NCI-H1694 (cell line): Measurements from ENCODE around the gene KCNJ12.

Experiments
- DNase-seq: peaks from one replicate; lab custom pipeline; 2025; lab: John Stamatoyannopoulos, UW

KCNJ12 gene

DNA sequence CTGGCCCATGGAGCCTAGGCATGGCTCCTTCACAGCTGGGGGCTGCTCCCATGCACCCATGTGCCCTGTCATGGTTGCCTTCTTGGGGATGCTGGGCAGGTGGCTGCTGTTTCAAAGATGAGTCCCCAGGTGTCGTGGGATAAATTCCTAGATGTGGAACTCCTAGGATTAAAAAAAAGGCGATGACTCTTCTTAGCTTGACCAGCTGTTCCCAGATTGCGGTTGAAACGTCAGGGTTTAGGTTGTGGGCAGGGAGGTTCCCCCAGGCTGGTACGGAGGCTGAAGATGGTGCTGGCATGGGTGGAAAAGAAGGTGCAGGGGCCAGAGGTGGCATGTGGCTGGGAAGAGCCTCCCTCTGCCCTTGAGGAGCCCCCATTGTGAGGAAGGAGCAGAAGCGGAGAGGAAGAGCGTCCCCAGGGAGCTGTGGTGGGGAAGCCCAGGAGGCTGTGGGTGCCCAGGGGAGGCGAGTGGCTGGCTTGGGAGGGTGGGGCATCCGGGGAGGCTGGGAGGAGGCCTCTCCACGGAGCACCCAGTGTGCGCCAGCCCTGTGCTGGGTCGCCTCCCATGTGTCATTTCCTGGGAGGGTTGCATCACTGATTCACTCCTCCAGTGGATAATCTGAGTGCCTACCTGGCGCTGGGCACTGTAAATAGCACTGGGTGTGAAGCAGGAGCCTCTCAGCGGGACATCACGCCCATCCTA, 7.5 kb upstream of the KCNJ12 start:
- no peak for DNase-seq

- DNase-seq, result no peak
These were observed 6.8 kb upstream of the KCNJ12 start for GRCh38 chr17:21369395-21369794.

DNA sequence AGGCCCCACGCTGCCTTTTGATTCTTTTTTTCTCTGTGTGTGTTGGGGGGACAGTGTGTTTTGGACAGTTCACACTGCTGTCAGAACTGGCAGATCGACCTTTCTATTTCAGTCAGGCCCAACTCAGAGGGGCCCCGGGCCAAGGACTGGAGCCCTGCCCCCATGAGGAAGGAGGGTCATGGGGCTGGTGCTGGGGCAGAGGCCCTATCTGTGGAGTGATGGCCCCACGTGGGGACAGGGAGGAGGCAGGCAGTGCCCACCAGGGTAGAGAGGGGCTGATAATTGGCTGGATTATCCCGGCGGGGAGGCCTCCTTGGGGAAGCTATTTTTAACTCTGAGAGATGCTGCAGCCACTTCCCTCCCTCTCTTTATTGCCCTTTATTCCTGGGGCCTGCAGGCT, 5.7 kb upstream of the KCNJ12 start:
- no peak for DNase-seq

GRCh38 chr17:21371511-21372081, 4.6 kb upstream of the KCNJ12 start:
- DNase-seq, result no peak

DNA sequence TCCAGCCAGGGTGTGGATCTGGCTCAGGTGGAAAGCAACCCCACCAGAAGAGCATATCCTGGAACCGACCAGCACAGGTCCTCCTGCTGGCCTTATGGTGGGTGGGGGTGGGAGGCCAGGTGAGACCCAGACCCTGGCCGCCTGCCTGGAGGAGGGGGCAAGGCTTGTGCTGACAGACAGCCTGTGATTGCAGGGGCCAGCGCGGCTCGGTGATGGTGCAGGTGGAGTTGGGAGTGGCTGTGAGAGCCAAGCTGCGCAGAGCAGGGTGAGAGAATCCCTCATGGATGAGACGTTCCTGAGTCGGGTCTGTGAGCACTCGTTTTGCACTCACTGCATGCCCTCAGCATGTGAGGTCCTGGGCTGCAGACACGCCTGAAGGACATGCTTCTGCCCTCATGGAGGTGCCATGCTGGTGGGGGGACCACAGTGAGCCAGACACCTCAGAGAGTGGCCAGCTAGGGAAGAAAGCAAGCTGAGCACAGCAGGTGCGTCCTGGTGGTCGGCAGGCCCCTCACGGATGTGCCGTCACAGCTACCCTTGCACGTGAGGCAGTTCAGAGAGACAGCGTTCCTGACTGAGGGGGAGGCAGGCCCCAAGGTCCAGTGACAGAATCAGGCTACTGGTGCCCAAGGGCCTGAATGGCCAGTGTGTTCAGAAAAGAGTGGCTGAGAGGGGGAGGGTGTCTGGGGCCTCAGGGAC, 3.8 kb upstream of the KCNJ12 start:
- DNase-seq, result no peak

DNA sequence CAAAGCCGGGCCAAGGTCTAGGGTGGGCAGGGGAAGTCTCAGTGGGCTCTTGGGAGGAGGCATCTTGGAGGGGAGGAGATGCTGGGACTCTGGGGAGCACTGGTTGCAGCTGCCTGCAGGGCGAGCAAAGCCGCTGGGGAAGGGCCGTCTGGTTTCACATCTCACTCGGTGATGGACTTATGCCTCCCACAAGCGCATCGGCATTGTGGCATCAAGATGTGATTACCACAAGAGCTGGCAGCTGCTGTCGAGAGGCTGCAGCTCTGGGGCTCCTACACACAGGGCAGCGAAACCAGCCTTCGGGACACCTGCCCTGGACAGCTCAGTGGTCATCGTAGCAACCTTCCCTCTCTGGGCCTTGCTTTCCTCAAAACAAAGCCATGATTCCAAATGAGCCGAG, 3.1 kb upstream of the KCNJ12 start:
- DNase-seq, result no peak

DNA sequence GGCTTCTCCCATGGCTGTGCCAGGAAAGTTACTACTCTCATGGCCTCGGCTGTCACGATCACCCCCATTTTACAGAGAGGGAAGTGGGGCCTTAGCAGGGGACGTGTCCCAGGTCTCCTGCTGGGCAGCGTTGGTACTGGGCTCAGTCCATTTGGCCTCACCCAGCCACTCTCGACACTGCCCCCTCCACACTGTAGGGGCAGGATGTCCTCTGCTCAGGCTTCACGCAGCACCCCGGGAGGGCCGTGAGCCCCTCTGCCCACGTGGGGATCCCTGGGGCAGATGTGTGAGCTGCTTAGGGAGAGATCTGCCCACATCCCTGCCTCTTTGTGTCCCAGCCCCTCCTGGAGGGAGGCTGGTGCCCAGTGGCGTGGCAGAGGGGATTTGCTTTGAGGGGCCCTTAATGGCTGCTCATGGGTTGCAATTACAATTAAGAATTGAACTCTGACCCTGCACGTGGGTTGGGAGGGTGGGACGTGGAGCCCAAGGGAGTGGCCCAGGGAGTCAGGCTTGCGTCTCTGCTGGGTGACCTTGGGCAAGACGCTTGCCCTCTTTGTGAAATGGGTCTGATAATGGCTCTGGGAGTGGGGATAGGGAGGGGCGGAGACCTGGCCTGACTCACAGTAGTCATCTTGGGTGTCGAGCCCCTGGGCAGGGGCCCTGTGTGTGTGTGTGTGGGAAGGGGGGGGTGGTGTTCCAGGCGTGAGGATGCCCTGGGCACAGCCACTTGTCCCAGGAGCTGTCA, 2.3 kb upstream of the KCNJ12 start:
- no peak for DNase-seq

- DNase-seq, result no peak
These were observed 1.6 kb upstream of the KCNJ12 start for GRCh38 chr17:21374441-21375161.

DNA sequence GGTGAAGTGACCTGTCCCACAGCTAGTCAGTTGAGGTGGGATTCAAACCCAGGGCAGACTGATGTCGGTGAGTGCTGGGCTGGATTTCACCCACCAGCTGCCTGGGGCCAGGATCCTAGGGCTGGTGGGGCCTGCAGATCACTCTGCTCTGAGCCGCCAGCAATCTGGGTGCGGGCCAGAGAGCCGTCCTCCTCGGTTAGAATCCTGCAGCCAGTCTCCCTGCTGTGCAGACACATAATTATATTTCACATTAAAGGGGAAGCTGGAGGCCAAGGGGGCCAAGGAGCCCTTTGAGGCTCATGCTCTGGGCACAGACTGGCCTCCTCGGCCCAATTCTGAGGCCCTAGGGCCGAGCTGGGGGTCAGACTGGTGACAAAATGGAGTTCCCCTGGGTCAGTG, 996 bp upstream of the KCNJ12 start:
- no peak for DNase-seq

- no peak for DNase-seq
These were observed 438 bp upstream of the KCNJ12 start for GRCh38 chr17:21375757-21376080.

DNA sequence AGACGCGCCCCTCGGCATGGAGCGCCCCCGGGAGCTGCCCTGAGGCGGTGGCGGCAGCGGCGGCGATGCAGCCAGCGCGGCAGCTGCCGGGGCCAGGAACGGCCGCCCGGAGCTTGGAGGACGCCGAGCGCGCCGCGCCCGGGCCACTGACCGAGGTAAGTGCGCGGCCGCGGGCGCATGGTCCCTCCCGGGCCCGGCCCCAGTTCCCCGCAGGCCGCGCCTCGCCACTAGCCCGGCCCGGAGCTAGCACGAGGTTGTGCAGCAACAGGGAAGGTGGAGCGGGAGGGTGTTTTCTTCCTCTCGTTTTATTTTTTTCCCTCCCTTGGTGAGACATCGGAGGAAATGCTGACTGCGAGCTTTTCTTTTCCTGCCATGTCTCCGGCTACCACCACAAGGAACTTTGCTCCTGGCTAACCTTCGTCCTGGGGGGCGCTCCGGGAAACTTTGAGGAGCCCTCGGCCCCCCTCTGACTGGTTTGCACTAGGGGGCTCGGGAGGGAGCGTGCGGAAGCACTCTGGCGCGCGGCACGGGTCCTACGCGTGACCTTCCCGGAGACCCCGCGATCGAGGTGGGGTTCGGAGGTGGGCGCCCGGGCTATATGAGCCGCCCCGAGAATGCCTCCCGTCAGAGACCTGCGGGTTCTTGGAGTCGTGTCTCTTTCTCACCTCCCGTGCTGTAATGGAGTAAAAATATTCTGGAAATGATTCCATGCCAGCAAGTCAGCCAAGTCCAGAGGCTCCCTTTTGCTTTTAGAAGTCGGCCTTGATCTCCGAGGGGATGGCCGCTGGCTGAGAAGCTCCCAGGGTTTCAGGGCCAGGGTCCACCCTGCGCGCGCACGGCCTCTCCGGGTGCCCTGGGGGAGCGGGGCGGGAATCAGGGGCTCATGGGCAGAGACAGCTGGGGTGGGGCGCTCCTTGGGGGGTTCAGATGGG, 868 bp downstream of the KCNJ12 start:
- DNase-seq, result no peak

- DNase-seq, result no peak
These were observed 1.7 kb downstream of the KCNJ12 start for GRCh38 chr17:21377705-21378396.

- DNase-seq, result no peak
These were observed 2.4 kb downstream of the KCNJ12 start for GRCh38 chr17:21378553-21378952.

- DNase-seq, result no peak
These were observed 3.0 kb downstream of the KCNJ12 start for GRCh38 chr17:21379080-21379711.

DNA sequence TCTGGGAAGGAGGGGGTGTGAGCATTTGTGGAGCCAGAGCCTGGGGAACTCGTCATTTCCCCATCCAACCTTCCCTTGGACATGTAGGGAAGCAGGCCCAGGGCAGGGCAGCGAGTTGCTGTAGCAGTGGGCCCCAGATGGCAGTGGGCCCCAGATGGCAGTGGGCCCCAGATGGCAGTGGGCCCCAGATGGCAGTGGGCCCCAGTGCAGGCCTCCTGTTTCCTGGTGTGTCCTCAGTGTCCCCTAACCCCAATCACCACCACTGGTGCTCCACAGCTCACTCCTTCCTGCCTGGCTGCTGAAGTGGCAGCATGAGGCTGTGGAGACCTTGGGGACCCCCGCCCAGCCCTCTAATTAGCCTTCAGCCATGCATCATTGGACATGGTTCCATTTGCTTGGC, 4.5 kb downstream of the KCNJ12 start:
- DNase-seq, result no peak

DNA sequence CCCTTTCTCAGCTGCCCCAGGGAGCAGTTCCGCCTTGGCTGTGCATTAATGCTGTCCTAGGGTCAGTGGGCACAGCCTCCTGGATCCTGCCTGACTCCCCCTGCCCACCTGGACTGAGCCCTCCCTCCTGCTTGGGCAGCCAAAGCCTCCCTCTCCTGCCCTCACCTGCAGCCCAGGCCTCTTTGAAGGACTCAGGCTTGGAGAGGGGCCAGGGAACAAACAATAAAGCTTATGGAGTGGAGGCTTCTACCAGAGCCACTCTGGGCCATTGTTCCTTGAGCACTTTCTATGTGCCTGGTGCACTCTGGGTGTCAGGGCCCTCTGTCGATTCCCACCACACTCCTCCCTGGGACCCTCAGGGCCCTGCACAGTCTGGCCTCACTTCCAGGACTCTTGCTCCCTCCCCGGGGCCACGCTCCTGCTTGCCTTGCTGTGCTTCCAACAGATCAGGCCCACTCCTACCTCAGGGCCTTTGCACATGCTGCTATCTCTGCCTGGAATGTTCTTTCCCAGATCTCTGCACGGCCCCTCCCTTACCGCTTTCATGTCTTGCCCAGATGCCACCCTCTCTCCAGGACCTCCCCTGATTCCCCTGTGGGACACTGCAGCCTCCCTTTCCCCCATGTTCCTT, 5.0 kb downstream of the KCNJ12 start:
- no peak for DNase-seq

DNA sequence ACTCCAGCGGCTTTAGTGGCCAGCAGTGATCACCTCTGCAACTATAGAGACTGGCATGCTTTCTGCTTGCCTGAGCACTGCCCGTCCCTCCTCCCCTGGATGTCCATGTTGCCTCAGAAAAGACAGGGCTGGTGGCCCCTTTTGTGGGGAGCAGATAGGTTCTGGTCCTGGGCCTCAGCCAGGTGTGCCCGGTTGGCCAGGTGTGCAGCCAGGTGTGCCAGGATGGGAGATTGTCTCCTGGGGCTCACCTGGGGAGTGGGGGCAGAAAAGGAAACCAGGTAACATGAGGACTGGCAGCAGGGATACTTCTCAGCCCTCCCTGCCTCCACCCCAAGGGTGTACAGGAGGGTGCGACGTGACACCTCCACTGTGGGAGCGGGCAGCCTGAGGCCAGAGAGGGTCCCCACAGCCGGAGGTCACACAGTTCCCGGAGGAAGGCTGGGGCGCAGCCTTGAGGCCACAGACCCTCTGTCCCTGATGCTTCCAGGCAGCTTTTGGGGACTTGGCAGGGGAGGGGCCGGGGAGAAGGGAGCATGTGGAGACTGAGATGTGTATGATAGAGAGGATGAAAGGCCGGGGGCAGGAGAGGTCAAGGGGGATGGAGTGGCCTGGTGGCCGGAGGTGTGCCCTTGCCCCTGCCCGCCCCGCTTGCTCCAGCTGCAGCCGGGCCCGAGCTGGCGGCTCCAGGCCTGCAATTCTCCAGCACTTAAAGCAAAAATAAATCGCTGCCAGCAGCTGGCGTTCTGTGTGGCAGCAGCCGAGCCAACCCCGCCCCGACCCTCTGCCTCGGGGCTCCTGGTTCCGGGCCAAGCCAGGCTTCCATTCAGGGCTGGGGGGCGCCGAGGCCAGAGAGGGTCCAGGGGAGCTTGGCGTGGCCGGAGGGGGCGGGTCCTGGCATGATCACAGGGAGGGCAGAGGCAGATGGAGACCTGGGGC, 6.7 kb downstream of the KCNJ12 start:
- DNase-seq, result peak; percentile 34

DNA sequence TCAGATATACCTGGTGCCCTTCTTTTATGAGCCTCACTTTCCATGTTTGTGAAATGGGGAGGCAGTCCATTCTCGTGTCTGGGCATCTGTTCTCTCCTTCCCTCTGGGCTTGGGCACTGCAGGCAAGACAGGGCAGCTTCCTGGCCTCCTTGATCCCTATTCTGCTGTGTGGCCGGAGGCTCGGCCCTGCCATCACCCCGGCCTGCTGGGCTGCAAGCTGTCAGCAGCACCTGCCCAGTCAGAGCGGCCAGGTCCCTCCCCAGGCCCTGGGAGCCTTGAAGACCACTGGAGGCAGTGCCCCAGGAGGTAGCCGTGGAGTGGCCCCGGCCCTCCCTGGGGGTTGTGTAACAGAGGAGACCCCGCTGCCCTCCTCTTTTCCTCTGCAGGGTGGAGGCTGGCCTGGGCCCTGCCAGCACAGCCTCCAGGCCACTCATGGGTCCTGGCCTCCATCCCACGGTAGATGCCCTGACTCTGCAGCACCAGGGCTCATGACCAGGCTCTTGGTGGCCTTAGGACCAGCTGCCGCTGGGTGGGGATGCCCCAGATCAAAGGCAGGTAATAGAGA, 9.2 kb downstream of the KCNJ12 start:
- no peak for DNase-seq
